HG03571 (cell line): ENCODE results near the gene HLA-E.

ENCODE experiments used
- ATAC-seq: cut with Tn5 transposase; IDR thresholded peaks from one replicate; pipeline ENCODE4 v1.9.1; 2021; ENCODE audit not compliant: unreplicated experiment

The HLA-E gene

DNA sequence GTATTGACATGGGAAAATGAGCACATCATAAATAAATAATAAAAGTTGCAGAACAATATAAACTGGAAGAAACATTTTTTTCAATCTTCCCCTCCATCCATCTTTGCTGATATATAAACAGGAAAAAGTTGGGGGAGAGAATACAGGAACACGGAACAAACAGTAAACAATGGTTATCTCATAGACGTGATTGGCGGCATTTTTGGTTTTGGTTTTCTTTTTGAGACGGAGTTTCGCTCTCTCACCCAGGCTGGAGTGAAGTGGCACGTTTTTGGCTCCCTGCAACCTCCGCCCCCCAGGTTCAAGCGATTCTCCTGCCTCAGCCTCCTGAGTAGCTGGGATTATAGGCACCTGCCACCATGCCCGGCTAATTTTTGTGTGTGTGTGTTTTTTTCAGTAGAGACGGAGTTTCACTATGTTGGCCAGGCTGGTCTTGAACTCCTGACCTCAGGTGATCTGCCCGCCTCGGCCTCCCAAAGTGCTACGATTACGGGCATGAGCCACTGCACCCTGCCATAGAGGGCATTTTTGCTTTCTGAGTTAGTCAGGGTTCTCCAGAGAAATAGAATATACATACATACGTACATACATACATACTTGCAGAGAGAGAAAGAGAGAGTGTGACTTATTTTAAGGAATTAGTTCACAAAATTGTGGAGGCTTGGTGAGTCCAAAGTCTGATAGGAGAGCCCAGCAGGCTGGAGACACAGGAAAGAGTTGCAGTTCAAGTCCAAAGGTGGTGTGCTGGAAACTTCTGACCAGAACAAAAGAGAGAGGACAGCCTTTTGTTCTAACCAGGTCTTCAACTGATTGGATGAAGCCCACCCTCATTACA, 44.4 kb downstream of the HLA-E start:
- no peak for ATAC-seq

DNA sequence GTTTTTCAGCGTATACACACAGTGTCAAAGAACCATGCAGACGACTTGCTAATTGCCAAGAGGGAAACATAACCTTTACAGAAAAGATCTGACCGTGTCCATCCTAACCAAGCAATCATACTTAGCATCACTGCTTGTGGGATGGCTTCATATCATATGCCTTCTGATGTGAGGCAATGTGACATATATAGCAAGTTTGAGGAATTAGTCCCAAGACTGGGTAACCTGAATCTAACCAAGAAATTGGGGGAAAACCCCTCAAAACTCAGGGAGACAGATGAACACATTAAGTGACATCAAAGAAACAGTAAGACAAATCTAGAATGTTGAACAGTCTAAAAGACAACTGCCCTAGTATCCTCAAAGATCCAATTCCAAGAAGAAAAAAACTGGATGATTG, 48.6 kb downstream of the HLA-E start:
- no peak for ATAC-seq

DNA sequence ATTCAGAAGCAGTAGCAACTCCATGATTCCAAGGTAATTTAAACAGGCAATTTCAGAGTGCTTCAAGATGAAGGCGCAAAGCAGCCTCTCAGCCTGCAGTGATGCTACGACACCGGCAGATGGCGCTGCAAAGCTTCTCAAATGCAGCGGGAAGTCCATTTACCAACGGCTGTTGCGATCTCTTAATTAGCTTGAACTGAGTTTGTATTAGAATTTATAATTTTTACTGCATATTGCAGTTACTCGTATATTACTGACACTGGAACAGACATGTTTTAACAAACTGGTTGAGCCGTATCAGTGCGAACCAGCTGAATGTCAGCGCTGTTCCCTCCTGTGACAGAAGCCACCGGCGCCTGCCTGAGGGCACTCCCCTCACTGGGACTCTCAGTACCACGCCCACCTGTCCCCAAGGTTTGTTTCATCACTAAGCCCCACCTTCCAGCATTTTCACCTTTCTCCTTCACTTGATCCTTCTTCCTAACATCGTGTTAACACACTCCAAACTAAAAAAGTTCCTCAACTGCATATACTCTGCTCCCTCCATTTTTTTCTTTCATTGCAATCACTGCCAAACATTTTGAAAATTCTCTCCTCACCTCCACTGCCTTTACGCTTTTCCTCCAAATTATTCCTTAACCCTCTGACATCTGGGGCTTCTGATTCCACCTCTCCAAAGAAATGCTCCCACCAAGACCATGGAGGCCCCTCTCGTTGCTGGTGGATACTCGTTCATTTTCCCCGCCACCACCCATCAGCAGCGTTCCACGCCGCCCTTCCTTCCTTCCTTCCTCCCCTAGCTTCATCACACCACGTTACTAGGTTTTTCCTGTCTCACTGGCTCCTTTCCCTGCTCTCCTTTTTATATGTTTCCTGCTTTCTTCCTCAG, 52.5 kb downstream of the HLA-E start:
- no peak for ATAC-seq

DNA sequence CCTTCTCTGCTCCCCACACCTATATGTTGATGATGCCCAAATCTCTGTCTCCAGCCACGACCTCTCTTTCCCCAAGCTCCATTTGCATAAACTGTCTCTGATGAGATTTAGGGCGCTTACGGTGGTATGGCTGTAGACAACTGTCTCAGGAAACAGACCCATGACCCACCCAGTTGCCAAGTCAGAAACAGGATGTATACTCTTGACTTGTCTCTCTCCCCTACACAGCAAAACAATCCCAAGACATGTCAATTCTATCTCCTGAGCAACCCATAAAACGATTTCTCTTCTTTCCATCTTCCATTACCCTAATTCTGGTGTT, 53.1 kb downstream of the HLA-E start:
- ATAC-seq: no peak

DNA sequence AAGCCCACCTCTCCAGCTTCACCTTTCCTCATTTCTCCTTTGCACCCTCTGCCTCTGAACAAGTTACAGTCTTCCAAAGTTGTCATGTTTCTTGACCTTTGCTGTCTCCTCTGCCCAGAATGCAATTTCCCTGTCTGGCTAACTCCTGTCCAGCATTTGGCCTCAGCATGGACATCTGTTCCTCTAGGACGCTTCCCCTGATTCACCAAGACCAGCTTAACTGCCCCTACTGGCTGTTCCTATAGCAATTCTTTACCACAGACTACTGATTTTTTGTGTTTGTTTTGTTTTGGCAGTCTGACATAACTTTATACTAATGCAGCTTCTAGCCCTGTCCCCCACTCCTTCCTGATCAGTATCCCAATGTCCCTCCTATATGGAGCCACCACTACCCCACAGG, 53.6 kb downstream of the HLA-E start:
- no peak for ATAC-seq
